ENCODE data around the gene MED7.
A peak's percentile ranks its signal among the peaks of the same experiment; 100 is the strongest.

The MED7 gene

GRCh38 chr5:157155297-157155696 is 12.6 kb upstream of the MED7 start:
- Mint-ChIP-seq H3K36me3 (peaks cover 9% of the 10 kb centered on the region), H3K27ac (peak overlapping the region; percentile 98), H3K9me3 (no peaks in the 10 kb centered on the region), H3K4me3 (peak overlapping the region; percentile 82), H3K4me1 (peaks cover 82% of the 10 kb centered on the region), H3K27me3 (no peaks in the 10 kb centered on the region)
- no peak for DNase-seq
- CTCF ChIA-PET = interaction anchor here (0.6 to 1.7 kb wide), 8 partner anchors 17 to 251 kb away, joined by 3 to 7 read pairs (median 3); partner anchors contain the start of gene ITK

GRCh38 chr5:157150995-157151394 is 8.3 kb upstream of the MED7 start:
- CTCF ChIA-PET = interaction anchor here (0.6 to 4.2 kb wide), 6 partner anchors 31 to 196 kb away, joined by 3 to 37 read pairs (median 12); partner anchors contain the start of gene ITK
- H3K4me1 Mint-ChIP-seq = peaks cover 68% of the 10 kb centered on the region
- peaks cover 3% of the 10 kb centered on the region for H3K36me3 Mint-ChIP-seq
- no peaks in the 10 kb centered on the region for H3K9me3 Mint-ChIP-seq
- peak overlapping the region; percentile 35 for H3K27ac Mint-ChIP-seq
- no peak for DNase-seq
- no peaks in the 10 kb centered on the region for H3K27me3 Mint-ChIP-seq
- H3K4me3 Mint-ChIP-seq = no peak overlapping the region

- Mint-ChIP-seq H3K9me3 (no peaks in the 10 kb centered on the region), H3K4me1 (peaks cover 63% of the 10 kb centered on the region), H3K27me3 (no peaks in the 10 kb centered on the region), H3K27ac (peak overlapping the region; percentile 56), H3K36me3 (peaks cover 3% of the 10 kb centered on the region), H3K4me3 (no peak overlapping the region)
- DNase-seq = peak; percentile 89
- CTCF ChIA-PET = interaction anchor here (0.6 to 4.2 kb wide), 32 partner anchors 8 to 323 kb away, joined by 3 to 37 read pairs (median 6); partner anchors contain the start of gene ITK
These were observed 6.3 kb upstream of the MED7 start for GRCh38 chr5:157148734-157149615.

- peak; percentile 66 for DNase-seq
- Mint-ChIP-seq H3K36me3 (peaks cover 37% of the 10 kb centered on the region), H3K27me3 (no peaks in the 10 kb centered on the region), H3K4me1 (peaks cover 59% of the 10 kb centered on the region), H3K9me3 (no peaks in the 10 kb centered on the region), H3K4me3 (peak overlapping the region; percentile 89), H3K27ac (peak overlapping the region; percentile 99)
- CTCF ChIA-PET = interaction anchor here (1.7 kb wide), 2 partner anchors 10 to 169 kb away, joined by 7 to 13 read pairs; no protein-coding TSS in a partner anchor
These were observed 684 bp upstream of the MED7 start for GRCh38 chr5:157143127-157143971.

- Mint-ChIP-seq H3K27me3 (no peaks in the 10 kb centered on the region), H3K9me3 (no peaks in the 10 kb centered on the region), H3K4me1 (peaks cover 44% of the 10 kb centered on the region), H3K36me3 (peaks cover 60% of the 10 kb centered on the region), H3K27ac (no peak overlapping the region), H3K4me3 (no peak overlapping the region)
- CTCF ChIA-PET = no interaction called here
- no peak for DNase-seq
These were observed 5.0 kb downstream of the MED7 start for GRCh38 chr5:157137691-157138090.

GRCh38 chr5:157132281-157132612 is 10.4 kb downstream of the MED7 start:
- CTCF ChIA-PET = interaction anchor here (0.7 to 3.3 kb wide), 26 partner anchors 10 to 1992 kb away, joined by 3 to 20 read pairs (median 6); partner anchors contain the start of genes HAVCR2 and MED7
- H3K4me3 Mint-ChIP-seq = no peak overlapping the region
- no peak for DNase-seq
- no peak overlapping the region for H3K27ac Mint-ChIP-seq
- H3K4me1 Mint-ChIP-seq = peaks cover 42% of the 10 kb centered on the region
- H3K9me3 Mint-ChIP-seq = peaks cover 2% of the 10 kb centered on the region
- peaks cover 15% of the 10 kb centered on the region for H3K36me3 Mint-ChIP-seq
- H3K27me3 Mint-ChIP-seq = no peaks in the 10 kb centered on the region

GRCh38 chr5:157130925-157131324 is 11.7 kb downstream of the MED7 start:
- CTCF ChIA-PET = interaction anchor here (0.6 to 2.7 kb wide), 12 partner anchors 13 to 314 kb away, joined by 3 to 20 read pairs (median 7); partner anchors contain the start of gene HAVCR2
- peaks cover 39% of the 10 kb centered on the region for H3K4me1 Mint-ChIP-seq
- H3K4me3 Mint-ChIP-seq = no peak overlapping the region
- no peak for DNase-seq
- H3K27me3 Mint-ChIP-seq = no peaks in the 10 kb centered on the region
- H3K9me3 Mint-ChIP-seq = peaks cover 2% of the 10 kb centered on the region
- H3K27ac Mint-ChIP-seq = no peak overlapping the region
- H3K36me3 Mint-ChIP-seq = peaks cover 11% of the 10 kb centered on the region

- peaks cover 4% of the 10 kb centered on the region for H3K4me1 Mint-ChIP-seq
- peaks cover 30% of the 10 kb centered on the region for H3K36me3 Mint-ChIP-seq
- H3K27me3 Mint-ChIP-seq = peaks cover 4% of the 10 kb centered on the region
- DNase-seq = no peak
- no peak overlapping the region for H3K4me3 Mint-ChIP-seq
- CTCF ChIA-PET = no interaction called here
- H3K9me3 Mint-ChIP-seq = peaks cover 29% of the 10 kb centered on the region
- H3K27ac Mint-ChIP-seq = no peak overlapping the region
These were observed 21.0 kb downstream of the MED7 start for GRCh38 chr5:157121709-157122108.

- Mint-ChIP-seq H3K4me1 (peaks cover 19% of the 10 kb centered on the region), H3K36me3 (peaks cover 28% of the 10 kb centered on the region), H3K9me3 (peaks cover 29% of the 10 kb centered on the region), H3K27me3 (peaks cover 4% of the 10 kb centered on the region), H3K4me3 (no peak overlapping the region), H3K27ac (no peak overlapping the region)
- DNase-seq = no peak
- CTCF ChIA-PET = interaction anchor here (0.7 to 0.9 kb wide), 3 partner anchors 9 to 186 kb away, joined by 3 read pairs; no protein-coding TSS in a partner anchor
These were observed 22.6 kb downstream of the MED7 start for GRCh38 chr5:157120102-157120501.

GRCh38 chr5:157116483-157116954 is 26.1 kb downstream of the MED7 start:
- CTCF ChIA-PET = interaction anchor here (0.6 to 2.1 kb wide), 4 partner anchors 9 to 224 kb away, joined by 3 to 7 read pairs (median 3); no protein-coding TSS in a partner anchor
- H3K27me3 Mint-ChIP-seq = no peaks in the 10 kb centered on the region
- peaks cover 15% of the 10 kb centered on the region for H3K9me3 Mint-ChIP-seq
- peaks cover 40% of the 10 kb centered on the region for H3K4me1 Mint-ChIP-seq
- no peak overlapping the region for H3K4me3 Mint-ChIP-seq
- peaks cover 16% of the 10 kb centered on the region for H3K36me3 Mint-ChIP-seq
- no peak for DNase-seq
- no peak overlapping the region for H3K27ac Mint-ChIP-seq

GRCh38 chr5:157115502-157115901 is 27.2 kb downstream of the MED7 start:
- Mint-ChIP-seq H3K4me3 (no peak overlapping the region), H3K27ac (no peak overlapping the region), H3K4me1 (peaks cover 49% of the 10 kb centered on the region), H3K36me3 (peaks cover 9% of the 10 kb centered on the region), H3K9me3 (peaks cover 8% of the 10 kb centered on the region), H3K27me3 (no peaks in the 10 kb centered on the region)
- no peak for DNase-seq
- CTCF ChIA-PET = interaction anchor here (0.8 to 1.3 kb wide), 3 partner anchors 17 to 165 kb away, joined by 3 to 10 read pairs (median 3); no protein-coding TSS in a partner anchor

GRCh38 chr5:157115012-157115411 is 27.7 kb downstream of the MED7 start:
- H3K27me3 Mint-ChIP-seq = no peaks in the 10 kb centered on the region
- peaks cover 8% of the 10 kb centered on the region for H3K36me3 Mint-ChIP-seq
- peak overlapping the region; percentile 7 for H3K27ac Mint-ChIP-seq
- no peak for DNase-seq
- H3K9me3 Mint-ChIP-seq = peaks cover 4% of the 10 kb centered on the region
- H3K4me1 Mint-ChIP-seq = peaks cover 53% of the 10 kb centered on the region
- CTCF ChIA-PET = interaction anchor here (1.0 to 1.3 kb wide), 2 partner anchors 17 to 166 kb away, joined by 3 to 10 read pairs; no protein-coding TSS in a partner anchor
- H3K4me3 Mint-ChIP-seq = no peak overlapping the region

- H3K36me3 Mint-ChIP-seq = peaks cover 9% of the 10 kb centered on the region
- H3K27ac Mint-ChIP-seq = peak overlapping the region; percentile 65
- H3K4me1 Mint-ChIP-seq = peaks cover 70% of the 10 kb centered on the region
These were observed 29.7 kb downstream of the MED7 start for GRCh38 chr5:157113002-157113401.

More at GRCh38 chr5:157113002-157113401, 29.7 kb downstream of the MED7 start:
- peak; percentile 35 for DNase-seq
- no peaks in the 10 kb centered on the region for H3K9me3 Mint-ChIP-seq
- H3K4me3 Mint-ChIP-seq = no peak overlapping the region
- CTCF ChIA-PET = interaction anchor here (1.6 kb wide), 1 partner anchor 19 kb away, joined by 7 read pairs; no protein-coding TSS in a partner anchor
- H3K27me3 Mint-ChIP-seq = no peaks in the 10 kb centered on the region

All from activated naive CD4-positive, alpha-beta T cell treated with anti-CD3 and anti-CD28 coated beads, Interleukin-2, amount 10 ng/mL, durations not matched to agents 7 days and 5 days (primary cell).